IPS-11a (cell line): ENCODE measurements around the gene WDR19.
"Not testable (repeated sequence)": the region's sequence is repeated elsewhere in the genome, so short reads cannot be mapped to it uniquely, and the experiment has no call there.

Experiments
- H3K4me3 ChIP-seq: one replicate; pipeline ENCODE4 v1.5.1; 2013; ENCODE audit warnings: low read depth, low read length, control low read depth

The WDR19 gene

GRCh38 chr4:39181905-39182638 is at the start of gene WDR19:
Gene WDR19 (plus strand): TSS chr4:39182529. CDS start chr4:39182558, 29 bp downstream.
- peak within 1 kb of the TSS; percentile 94 for H3K4me3 ChIP-seq

- H3K4me3 ChIP-seq = no peak overlapping the region
These were observed 48.7 kb upstream of the WDR19 start for GRCh38 chr4:39133623-39134022.

- H3K4me3 ChIP-seq = no peak overlapping the region
These were observed 47.5 kb upstream of the WDR19 start for GRCh38 chr4:39134683-39135306.

- H3K4me3 ChIP-seq = not testable (repeated sequence)
These were observed 44.1 kb upstream of the WDR19 start for GRCh38 chr4:39138227-39138626.

DNA sequence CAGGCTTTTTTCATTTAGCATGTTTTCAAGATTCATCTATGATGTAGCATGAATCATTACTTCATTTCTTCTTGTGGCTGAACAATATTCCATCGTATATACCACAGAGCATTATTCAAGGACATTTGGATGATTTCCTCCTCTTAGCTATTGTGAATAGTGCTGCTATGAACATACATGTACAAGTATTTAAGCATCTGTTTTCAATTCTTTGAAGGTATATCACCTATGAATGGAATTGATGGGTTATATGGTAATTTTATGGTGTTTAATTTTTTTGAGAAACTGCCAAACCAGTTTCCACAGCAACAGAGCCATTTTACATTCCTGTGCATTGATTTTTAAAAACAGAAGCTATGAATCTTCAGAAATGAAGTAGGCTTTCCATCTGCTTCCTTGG is 36.1 kb upstream of the WDR19 start:
- H3K4me3 ChIP-seq = no peak overlapping the region

DNA sequence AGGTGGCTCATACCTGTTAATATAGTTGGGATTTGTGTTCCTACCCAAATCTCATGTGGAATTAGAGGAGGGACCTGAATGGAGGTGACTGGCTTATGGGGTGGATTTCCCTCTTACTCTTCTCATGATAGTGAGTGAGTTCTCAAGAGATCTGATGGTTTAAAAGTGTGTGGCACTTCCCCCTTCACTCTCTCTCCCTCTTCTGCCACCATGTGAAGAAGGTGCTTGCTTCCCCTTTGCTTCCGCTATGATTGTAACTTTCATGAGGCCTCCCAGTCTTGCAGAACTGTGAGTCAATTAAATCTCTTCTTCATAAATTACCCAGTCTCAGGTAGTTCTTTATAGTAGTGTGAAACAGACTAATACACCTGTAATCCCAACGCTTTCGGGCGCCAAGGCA is 28.3 kb upstream of the WDR19 start:
- H3K4me3 ChIP-seq = no peak overlapping the region

- no peak overlapping the region for H3K4me3 ChIP-seq
These were observed 24.8 kb upstream of the WDR19 start for GRCh38 chr4:39157520-39157919.

DNA sequence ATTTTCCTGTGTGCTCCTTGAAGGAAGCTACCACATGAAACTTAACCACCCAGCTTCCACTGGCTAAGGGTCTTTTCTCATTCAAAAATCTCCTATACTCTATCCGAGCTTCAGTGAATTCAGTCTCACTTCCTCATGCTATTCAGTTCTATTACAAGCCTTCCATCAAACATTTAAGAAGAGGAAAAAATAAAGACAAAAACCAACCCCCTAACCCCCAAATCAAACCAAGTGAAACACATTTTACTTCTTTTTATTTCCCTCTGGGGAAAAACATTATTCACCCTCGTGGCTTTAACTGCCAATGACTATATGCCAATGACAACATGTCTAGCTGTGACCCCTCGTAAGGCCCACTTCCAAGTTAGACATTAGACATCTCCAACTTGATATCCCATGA is 16.2 kb upstream of the WDR19 start:
- no peak overlapping the region for H3K4me3 ChIP-seq

DNA sequence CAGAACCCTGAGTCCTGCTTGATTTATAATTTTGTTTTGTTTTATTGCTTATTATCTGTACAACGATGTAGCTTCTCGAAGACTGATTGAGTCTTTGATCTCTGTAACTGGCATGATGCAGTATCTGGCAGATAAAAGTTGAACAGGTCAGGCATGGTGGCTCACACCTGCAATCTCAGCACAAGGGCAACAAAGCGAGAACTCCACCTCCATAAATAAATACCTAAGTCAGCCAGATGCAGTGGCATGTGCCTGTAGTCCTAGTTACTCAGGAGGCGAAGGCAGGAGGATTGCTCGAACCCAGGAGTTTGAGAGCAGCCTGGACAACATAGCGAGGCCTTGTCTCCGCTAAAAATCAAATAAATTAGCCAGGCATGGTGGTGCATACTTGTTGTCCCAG is 15.7 kb upstream of the WDR19 start:
- no peak overlapping the region for H3K4me3 ChIP-seq

GRCh38 chr4:39169426-39169825 is 12.9 kb upstream of the WDR19 start:
- no peak overlapping the region for H3K4me3 ChIP-seq

DNA sequence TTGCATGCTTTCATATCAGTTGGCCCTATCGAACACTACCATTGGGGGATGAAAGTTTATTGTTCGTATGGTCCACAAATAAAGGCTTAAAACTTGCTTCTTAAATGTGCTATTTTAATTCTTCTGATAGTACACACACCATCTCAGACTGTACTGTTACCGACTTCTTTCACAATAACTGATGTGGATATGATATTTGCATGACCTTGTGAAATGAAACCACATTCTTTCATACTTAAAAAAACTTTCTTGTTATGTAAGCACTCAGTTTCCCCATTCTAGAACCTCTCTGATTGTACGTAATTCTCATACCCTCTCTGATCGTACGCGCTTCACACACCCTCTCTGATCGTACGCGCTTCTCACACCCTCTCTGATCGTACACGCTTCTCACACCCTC is 12.0 kb upstream of the WDR19 start:
- H3K4me3 ChIP-seq = no peak overlapping the region

DNA sequence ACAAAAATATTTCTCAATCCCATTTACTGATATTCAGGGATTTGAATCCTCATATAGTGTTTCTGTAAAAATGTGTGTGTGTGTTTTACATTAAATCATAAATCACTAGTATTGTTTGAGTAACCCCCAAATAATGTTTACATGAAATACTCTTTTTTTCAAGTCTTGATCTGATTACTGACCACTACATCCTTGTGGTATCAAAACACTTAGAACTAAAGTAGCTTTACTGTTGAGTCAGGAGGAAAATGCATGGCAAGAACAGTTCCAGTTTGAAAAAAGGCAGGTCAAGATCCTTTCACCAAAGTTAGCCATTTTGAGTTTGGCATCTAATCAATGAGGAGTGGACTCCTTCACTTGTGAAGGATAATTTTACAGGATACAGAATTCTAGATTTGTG is 3.6 kb upstream of the WDR19 start:
- H3K4me3 ChIP-seq = no peak overlapping the region

DNA sequence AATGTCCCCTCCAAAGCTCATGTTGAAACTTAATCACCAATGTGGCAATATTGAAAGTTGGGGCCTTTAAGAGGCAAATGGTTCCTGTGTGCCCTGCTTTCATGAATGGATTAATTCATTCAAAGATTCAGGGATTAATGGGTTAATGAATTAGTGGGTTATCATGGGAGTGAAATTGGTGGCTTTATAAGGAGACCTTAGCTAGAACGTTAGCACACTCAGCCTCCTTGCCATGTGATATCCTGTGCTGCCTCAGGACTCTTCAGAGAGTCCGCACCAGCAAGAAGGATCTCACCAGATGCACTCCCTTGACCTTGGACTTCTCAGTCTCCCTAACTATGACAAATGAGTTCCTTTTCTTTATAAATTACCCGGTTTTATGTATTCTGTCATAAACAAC is 2.6 kb upstream of the WDR19 start:
- no peak overlapping the region for H3K4me3 ChIP-seq

DNA sequence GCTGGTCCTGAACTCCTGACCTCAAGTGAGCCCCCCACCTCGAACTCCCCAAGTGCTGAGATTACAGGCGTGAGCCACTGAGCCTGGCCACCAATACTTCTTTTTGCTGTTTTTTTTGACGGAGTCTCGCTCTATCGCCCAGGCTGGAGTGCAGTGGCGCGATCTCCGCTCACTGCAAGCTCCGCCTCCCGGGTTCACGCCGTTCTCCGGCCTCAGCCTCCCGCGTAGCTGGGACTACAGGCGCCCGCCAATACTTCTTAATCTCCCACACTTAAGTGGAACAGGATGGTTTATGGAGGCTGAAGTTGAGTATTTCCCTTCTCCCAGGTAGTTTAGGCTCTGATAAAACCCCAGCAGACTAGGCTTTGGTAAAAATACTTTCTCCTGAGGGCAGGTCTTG is 1.7 kb upstream of the WDR19 start:
- not testable (repeated sequence) for H3K4me3 ChIP-seq

DNA sequence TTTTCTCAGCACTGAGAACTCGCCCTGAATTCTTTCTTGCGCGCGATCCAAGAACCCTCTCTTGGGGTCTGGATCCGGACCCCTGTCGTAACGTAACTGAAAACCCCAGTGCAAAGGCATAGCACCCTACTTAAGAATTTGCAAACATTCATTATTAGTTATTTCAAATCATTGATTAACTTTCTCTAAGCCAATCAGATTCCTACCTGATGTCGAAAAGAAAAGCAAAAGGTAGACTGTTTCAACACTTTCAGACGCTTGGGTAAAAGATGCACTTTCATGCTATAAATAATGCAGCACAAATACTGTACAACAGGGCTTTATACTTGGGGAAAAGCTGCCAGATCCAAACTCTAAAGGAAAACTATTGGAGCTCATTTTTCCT is 817 bp upstream of the WDR19 start:
- H3K4me3 ChIP-seq = peak overlapping the region; percentile 30

- no peak overlapping the region for H3K4me3 ChIP-seq
These were observed 19.6 kb downstream of the WDR19 start for GRCh38 chr4:39201963-39202362.

DNA sequence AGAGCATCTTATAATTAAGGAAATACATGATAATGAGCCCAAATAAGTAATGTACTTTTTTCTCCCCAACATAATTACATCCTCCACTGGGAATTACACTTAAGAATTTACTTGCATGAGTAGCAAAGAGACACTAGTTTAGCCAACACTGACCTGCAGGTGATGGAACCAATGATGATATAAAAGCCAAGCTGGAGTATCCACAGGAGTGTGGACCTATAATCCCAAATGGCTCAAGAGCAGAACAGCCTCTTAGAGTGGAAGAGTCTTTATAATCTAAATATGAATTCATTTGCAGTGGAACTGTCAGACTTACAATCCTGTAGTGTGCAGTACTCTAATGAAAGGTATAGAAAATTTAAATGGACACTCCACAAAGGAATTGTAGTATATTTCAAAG is 22.2 kb downstream of the WDR19 start:
- H3K4me3 ChIP-seq = no peak overlapping the region

GRCh38 chr4:39205000-39205399 is 22.7 kb downstream of the WDR19 start:
- H3K4me3 ChIP-seq = no peak overlapping the region

- H3K4me3 ChIP-seq = no peak overlapping the region
These were observed 23.1 kb downstream of the WDR19 start for GRCh38 chr4:39205476-39205875.

DNA sequence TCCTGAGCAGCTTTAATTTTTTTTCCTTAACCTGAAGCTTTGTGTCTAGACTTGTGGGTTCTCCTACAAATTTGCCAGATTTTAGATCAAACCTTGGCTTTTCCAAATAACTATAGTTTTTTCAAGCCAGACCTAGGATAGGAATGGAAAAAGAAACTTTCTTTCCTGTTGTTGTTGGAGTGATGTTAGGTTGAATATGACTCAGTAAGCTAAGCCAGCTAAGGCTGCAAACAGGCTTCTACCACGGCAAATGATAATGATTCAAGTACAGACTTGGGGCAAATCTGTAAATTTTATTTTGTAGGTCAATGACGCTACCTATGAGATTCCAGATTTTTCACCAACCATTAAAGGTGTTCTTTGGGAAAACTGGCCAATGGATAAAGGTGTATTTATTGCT is 45.6 kb downstream of the WDR19 start:
- H3K4me3 ChIP-seq = no peak overlapping the region

- no peak overlapping the region for H3K4me3 ChIP-seq
These were observed 46.0 kb downstream of the WDR19 start for GRCh38 chr4:39228377-39228776.

DNA sequence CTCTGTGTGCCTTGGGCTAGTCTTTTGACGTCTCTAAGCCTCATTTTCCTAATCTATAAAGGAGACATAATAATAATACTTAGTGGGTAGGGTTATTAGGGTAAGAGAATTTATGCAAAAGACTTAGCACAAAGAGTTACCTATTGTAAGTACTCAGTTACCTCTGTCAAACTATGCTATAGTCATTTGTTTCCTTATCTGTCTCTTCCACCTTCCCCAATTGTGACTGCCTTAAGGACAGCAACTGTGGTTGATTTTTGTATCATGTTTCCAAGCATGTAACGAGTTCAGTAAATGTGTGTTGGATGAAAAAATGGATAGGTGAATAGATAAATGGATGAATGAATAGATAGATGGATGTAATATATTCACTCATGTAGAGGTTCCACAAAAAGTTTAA is 48.1 kb downstream of the WDR19 start:
- H3K4me3 ChIP-seq = no peak overlapping the region

DNA sequence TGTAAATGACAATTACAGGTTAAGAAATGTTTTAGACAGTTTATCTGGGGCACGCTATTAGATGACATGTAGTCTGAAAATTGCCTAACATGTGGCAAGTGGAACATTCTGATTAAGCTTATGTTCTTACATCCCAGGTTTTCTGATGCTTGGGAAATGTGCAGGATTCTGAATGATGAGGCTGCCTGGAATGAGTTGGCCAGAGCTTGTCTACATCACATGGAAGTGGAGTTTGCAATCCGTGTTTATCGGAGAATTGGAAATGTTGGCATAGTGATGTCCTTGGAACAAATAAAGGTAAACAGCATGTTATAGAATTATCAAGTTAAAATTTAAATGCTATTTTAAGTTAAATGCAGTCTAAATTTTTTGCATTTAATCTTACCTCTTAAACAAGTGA is 49.3 kb downstream of the WDR19 start:
- H3K4me3 ChIP-seq = no peak overlapping the region
